COLO668 (cell line): ENCODE measurements around the gene PNMA8B.

Source experiments
- DNase-seq: peaks from one replicate; lab custom pipeline; 2025; ENCODE audit not compliant: unreplicated experiment; lab: John Stamatoyannopoulos, UW

The PNMA8B gene

DNA sequence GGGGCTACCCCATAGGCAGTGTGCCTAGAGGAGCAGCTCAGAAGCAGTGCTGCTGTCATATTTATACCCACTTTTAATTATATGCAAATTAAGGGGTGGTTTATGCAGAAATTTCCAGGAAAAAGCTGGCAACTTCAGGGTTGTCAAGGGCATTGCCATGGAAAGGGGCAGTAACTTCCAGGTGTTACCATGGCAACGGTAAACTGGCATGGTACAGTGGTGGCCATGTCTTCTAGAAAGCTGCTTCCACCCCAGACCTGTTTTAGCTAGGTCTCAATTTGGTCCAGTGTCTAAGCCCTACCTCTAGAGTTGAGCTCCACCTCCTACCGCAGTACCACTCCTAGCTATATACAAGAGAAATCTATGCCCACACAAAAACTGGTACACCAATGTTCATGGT, 35.6 kb downstream of the PNMA8B start:
- DNase-seq: no peak

DNA sequence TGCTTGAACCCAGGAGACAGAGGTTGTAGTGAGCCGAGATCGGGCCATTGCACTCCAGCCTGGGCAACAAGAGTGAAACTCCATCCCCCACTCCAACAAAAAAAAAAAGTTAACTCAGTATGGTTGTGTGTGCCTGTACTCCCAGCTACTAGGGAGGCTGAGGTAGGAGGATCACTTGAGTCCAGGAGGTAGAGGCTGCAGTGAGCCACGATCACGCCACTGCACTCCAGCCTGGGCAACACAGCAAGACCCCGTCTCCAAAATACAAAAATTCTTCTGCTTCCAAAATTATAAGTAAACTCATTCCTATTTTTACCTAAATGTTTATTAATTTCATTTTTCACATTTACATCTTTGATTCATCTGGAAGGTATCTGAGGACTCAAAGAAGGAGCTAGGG, 38.7 kb downstream of the PNMA8B start:
- DNase-seq: no peak

DNA sequence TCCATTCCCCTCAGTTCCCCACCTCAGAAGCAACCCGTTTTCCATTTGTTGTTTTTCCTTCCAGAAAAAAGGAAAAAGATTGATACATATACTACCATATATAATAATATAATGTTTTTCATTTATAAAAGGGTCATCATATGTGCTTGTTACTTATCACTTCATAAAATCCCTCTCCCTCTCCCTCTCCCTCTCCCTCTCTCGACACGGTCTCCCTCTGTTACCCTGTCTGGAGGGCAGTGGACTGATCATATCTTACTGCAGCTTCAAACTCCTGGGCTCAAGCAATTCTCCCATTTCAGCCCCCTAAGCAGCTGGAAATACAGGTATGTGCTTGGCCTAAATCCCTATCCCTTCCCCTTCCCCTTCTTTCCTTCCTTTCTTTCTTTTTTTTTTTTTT, 41.4 kb downstream of the PNMA8B start:
- no peak for DNase-seq

DNA sequence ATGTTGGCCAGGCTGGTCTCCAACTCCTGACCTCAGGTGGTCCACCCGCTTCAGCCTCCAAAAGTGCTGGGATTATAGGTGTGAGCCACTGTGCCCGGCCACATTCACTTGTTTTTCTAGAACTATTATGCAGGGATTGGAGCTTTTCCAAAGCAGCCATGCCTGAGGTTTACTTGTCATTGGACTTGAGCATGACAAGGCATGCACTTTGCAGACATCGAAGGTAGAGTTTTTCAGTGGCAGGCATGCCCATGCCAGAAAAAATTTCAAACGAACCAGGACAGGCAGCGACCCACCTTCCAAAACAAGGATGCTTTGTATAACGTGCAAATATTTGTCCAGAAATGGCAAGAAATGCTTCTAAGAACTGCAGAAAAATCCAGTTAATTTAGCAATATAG, 42.0 kb downstream of the PNMA8B start:
- no peak for DNase-seq

DNA sequence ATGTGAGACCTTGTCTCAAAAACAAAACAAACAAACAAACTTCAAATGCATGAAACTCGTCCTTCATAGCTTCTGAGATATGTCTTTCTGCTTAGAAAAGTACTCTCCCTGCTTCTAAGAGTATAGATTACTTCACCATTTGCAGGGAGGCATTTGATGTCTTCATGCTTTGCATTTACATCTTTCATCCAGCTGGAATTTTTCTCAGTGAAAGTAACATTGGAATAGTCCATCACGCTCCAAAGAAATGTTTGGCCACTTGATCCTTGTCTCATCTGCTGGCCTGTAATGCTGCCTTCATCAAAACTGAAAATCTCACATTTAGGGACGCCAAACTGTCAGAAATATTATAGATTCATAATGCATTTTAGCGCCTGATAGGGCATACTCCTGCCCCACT, 43.5 kb downstream of the PNMA8B start:
- no peak for DNase-seq

DNA sequence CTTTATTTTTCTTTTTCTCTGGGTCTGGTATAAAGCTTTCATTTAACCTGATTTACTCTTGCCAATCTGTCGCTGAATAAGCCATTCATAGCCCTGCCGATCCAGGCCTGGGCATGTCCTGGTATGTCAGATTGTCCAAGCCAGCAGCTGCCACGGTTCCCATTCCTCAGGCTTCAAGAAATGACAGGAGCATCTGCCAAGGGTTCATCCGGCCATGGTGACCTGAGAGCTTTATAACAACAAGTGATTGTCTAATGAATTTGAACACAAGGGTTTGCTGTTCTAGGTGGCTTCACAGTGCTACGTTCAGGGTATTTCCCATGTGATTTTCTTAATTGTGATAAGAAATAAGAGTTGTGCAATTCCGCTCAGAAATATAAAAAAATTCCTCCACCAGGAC, 44.3 kb downstream of the PNMA8B start:
- DNase-seq: no peak

DNA sequence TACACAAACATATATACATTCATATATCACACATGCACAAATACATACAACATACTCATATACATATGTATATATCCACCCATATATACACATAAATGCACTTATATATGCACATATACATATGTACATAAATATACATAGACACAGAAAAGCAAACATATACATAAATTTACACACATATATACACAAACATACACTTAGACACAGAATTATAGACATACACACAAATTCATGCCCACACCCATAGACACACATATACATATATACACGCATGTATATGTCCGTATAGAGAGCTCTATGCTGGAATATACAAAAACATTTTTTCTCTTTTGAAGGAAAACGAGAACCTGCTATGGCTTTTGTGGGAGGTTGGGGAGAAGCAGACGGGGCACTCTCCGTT, 44.9 kb downstream of the PNMA8B start:
- DNase-seq: no peak

DNA sequence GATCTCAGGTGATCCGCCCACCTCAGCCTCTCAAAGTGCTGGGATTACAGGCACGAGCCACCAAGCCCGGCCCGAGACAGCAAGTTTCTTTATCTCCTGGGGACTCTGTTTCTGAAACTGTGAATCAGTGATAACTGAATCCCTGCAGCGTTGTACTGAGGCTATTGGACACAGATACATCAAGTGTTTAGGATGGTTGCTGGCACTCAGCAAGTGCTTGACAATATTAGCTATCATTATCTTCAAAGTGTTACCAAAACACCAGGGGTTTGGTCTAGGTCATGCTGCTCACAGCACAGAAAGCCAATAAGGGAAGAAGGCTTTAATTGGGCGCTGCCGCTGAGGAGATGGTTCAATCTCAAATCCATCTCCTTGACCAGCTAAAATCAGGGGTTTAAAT, 46.4 kb downstream of the PNMA8B start:
- DNase-seq: no peak

DNA sequence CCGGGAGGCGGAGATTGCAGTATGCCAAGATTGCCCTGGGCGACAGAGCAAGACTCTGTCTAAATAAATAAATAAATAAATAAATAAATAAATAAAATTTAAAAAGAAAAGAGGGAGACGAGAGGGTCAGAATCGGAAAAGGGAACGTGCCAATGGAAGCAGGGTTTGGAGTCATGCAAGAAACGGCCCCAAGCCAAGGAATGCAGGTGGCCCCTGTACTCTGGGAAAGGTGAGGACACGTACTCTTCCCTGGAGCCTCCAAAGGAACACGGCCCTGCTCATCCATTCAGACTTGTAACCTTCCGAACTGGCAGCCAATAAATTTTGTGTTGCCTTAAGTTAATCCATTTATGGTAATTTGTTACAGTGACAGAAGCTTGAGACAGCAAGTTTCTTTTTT, 47.1 kb downstream of the PNMA8B start:
- DNase-seq: no peak

DNA sequence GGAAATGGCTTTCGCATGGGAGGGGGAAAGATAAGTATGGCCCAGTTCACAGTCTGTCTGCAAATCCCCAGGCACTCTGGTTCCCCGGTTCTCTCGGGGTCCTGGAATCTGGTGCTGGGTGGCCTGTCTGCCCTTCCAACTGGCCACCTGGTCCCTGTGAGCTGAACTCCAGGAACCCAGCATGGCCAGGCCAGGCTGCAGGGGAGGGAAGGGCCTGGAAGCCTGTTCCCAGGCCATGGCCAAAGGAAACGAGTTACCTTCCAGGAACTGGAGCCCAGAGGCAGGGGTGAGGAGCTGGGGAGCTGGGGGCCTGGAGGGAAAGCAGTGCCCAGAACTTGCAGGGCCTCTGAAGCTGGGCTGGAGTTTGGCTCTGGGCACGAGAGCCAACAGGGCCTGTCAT, 47.8 kb downstream of the PNMA8B start:
- no peak for DNase-seq

DNA sequence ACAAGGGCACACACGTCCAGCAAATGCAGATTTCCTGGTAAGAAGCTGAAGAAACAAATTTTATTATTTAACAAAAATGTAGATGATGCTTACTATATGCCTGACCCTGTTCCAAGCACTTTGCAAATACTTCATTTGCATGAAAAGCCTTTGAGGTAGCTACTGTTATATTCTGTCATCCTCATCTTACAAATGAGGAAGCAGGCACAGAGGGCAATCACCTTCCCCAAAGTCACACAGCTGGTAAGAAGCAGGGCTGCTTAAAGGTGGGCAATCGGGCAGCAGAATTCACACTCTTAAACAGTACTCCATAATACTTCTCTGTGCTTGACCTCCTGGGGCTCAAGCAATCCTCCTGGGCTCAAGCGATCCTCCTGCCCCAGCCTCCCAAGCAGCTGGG, 48.7 kb downstream of the PNMA8B start:
- DNase-seq: no peak

DNA sequence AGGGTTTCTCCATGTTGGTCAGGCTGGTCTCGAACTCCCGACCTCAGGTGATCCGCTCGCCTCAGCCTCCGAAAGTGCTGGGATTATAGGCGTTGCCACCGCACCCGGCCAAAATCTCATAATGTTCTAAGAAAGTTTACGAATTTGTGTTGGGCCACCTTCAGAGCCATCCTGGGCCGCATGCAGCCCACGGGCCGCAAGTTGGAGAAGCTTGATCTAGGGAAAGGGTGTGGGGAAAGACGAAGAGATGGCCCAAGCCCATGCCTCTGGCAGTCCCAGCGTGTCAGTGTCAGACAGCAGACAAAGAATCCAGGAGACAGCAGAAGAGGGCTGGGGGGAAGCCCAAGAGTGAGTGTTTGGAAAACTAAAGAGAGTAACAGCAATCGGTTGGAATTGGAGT, 49.6 kb downstream of the PNMA8B start:
- no peak for DNase-seq

DNA sequence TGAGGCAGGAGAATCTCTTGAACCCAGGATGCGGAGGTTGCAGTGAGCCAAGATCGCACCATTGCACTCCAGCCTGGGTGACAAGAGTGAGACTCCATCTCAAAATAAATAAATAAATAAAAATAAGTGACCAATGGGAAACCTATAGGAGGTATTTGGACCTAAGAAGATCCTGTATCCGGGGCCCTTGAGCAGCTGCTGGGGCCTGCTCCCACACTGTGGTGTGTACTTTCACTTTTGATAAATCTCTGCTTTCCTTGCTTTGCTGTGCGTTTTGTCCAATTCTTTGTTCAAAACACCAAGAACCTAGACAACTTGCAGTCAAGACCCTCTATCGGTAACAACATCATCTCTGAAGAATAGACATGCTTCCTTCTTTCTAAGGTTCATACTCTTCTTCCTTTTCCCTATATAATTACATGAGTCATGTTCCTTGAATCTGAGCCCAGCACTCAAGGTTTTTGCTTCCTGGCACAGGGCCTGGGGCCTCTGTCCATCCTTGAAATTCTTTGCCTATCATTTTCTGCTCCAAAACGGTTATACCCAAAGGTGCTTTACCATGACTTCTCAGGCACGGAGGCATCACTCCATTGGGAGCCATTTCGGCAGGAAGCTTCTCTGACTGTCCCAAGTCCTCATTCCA, 52.7 kb downstream of the PNMA8B start:
- DNase-seq: no peak

DNA sequence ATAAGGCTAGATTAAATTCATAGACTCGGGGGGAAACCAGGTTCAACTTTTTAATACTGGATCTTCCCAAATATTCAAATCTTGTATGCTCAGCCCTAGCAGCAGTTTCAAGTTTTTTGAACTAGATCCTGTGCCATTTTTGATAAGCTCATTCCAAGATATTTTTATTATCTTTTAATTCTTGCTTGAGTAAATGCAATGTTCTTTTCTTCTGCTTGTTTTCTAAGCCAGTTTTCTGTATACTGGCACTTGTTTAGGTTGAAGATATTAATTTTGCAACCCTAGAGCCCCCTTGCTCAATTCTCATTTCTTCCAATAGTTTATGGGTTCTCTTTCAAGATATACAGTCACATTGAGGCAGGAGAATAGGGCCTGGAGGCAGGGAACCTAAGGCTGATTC, 53.8 kb downstream of the PNMA8B start:
- DNase-seq: no peak
